ENCODE results near the gene OTOGL.
"Not testable (repeated sequence)": the region's sequence is repeated elsewhere in the genome, so short reads cannot be mapped to it uniquely, and the experiment has no call there.

The OTOGL gene

DNA sequence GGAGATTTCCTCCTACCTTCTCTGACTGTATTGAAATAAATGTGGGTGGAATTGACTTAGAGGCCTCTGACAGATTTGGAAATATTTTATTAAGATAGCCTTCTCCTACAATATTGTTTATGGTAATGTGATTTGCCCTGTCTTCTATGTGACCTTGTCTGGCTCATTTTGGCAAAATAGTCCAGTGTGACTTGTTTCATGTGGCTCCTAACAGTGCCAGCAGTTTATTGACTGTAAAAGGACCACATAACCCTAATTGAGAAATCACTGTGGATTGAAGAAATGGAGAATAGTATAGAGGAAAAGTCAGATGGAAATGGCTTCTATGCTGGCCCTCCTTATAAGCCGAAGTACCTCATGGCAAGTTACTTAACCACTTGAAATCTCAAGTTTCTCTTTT lies 173.8 kb downstream of the OTOGL start:
- no peak for DNase-seq (ENCODE audit: low spot score)

- no peak for DNase-seq (ENCODE audit: low spot score)
These were observed 178.4 kb downstream of the OTOGL start for GRCh38 chr12:80277732-80278131.

GRCh38 chr12:80282226-80282625 lies 182.9 kb downstream of the OTOGL start:
- DNase-seq (ENCODE audit: low spot score), result no peak

DNA sequence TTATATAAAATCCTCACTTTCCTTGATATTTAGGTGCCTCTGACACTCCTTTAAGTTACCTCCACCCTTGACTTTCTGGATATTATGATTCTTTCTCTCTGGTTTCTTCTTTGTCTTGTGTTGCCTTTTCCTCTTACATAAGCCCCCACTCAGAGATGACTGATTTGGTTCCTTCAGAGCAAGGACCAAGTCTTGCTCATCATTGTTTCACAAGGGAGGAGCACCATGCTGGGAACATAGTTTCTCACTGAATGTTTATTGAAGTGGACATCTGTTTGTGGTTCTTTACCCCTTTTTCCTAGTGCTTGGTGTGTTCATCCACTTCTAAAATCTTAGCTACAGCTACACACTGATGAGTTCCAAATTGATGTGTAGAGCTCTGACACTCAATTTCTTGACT lies 183.4 kb downstream of the OTOGL start:
- DNase-seq (ENCODE audit: low spot score), result no peak

GRCh38 chr12:80291108-80291754 lies 191.9 kb downstream of the OTOGL start:
- DNase-seq (ENCODE audit: low spot score), result no peak

DNA sequence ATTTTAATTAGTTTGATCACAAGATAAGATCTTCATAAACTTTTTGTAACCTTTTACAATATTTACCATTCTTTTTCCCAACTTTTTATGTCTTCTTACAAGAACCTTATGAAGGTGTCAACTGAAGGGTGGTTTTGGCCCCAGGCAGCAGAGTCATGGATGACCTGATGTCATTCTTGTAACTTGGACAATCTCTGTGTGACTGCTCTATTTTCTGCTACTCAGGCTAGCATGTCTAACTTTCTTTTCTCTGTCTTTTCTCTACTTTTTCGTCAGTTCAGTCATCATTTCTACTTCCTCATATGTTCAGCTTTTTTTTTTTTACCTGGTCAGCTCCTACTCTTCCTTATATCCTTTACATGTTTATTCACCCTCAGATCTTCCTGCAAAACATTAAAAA lies 194.0 kb downstream of the OTOGL start:
- DNase-seq (ENCODE audit: low spot score), result no peak

GRCh38 chr12:80293759-80294158 lies 194.4 kb downstream of the OTOGL start:
- DNase-seq (ENCODE audit: low spot score), result no peak

- DNase-seq (ENCODE audit: low spot score), result no peak
These were observed 199.9 kb downstream of the OTOGL start for GRCh38 chr12:80299219-80299618.

- DNase-seq (ENCODE audit: low spot score), result no peak
These were observed 200.6 kb downstream of the OTOGL start for GRCh38 chr12:80299976-80300375.

- not testable (repeated sequence) for DNase-seq (ENCODE audit: low spot score)
These were observed 208.1 kb downstream of the OTOGL start for GRCh38 chr12:80307436-80307835.

DNA sequence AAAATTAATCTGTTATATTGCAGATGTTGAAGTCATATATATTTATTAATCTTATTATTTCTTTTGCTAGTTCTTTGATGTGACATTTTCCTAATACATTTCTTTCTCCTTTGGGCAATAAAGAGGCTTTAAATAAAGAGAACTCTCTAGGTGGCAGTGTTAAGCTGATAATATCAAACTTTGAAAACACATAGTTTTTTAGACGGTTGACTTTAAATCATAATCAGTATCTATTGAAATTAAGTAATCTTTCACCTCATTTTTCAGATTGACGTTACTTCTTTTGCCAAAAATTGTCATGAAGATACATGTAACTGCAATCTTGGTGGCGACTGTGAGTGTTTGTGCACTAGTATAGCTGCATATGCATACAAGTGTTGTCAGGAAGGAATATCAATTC lies 213.9 kb downstream of the OTOGL start:
- no peak for DNase-seq (ENCODE audit: low spot score)

DNA sequence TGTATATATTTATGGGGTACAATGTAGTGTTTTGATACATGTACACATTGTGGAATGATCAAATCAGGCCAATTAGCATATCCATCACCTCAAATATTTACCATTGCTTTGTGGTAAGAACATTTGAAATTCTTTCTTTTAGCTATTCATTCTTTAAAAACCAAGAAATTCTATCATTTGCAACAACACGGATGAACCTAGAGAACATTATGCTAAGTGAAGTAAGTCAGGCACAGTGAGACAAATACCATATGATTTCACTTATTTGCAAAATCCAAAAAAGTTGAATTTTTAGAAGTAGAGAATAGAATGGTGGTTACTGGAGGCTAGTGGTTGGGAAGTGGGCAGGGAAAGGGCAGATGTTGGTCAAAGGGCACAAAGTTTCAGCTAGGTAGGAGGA lies 215.4 kb downstream of the OTOGL start:
- no peak for DNase-seq (ENCODE audit: low spot score)

DNA sequence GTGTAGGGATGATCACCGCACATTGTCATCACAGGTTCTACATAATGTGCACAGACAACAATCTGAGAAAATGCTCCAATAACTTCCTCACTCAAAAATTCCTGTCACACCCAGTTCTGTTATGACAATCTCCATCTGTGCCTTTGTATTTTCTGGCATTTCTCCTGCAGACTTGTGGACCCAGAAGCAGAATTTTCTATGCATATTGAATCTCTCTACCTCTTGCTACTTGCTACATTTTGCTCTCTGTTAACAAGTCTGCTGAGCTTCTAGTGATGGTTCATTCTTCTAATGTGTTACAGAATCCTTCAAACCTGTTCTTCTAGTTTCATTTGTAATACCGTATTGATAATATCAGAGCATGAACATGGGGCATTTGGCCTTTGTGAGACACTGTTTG lies 216.9 kb downstream of the OTOGL start:
- DNase-seq (ENCODE audit: low spot score), result no peak

GRCh38 chr12:80317307-80317706 lies 218.0 kb downstream of the OTOGL start:
- no peak for DNase-seq (ENCODE audit: low spot score)

- DNase-seq (ENCODE audit: low spot score), result no peak
These were observed 218.6 kb downstream of the OTOGL start for GRCh38 chr12:80317899-80318298.

GRCh38 chr12:80320121-80320678 lies 220.9 kb downstream of the OTOGL start:
- no peak for DNase-seq (ENCODE audit: low spot score)

GRCh38 chr12:80321653-80322052 lies 222.3 kb downstream of the OTOGL start:
- DNase-seq (ENCODE audit: low spot score), result no peak

- DNase-seq (ENCODE audit: low spot score), result no peak
These were observed 226.0 kb downstream of the OTOGL start for GRCh38 chr12:80325167-80325959.

DNA sequence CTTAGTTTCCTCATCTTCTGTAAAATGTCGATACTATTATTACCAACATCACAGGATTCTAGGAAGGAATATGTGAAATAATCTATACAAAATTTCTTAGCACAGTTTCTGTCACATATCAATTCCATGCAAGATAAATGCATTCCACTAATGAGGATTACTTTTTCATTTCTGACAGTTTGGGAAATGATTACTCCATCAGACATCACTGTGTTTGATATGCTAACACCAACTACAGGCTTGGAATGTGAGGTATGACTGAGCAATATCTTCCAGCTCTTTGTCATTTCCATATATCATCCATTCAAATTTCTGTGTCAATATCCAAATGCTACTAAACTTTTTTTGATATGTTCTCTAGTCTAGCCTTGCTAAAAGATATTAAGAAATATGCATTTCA lies 233.5 kb downstream of the OTOGL start:
- DNase-seq (ENCODE audit: low spot score), result no peak

DNA sequence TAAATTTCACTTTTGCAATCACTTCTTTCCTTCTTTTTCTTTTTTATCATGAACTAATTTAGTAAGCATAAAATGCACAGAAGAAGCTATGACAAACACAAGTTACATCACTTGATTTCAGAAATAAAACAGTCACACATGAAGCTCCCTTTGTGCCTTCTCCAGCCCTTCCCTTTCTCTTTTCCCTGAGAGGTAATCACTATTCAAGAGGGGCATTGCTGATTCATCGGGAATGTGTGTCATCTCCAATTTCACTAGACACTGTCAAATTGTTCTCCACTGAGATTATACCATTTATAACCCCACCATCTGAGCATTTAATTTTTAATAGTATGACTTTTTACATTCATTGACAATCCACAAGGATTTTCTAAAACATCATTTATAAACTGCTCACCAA lies 253.1 kb downstream of the OTOGL start:
- no peak for DNase-seq (ENCODE audit: low spot score)

DNA sequence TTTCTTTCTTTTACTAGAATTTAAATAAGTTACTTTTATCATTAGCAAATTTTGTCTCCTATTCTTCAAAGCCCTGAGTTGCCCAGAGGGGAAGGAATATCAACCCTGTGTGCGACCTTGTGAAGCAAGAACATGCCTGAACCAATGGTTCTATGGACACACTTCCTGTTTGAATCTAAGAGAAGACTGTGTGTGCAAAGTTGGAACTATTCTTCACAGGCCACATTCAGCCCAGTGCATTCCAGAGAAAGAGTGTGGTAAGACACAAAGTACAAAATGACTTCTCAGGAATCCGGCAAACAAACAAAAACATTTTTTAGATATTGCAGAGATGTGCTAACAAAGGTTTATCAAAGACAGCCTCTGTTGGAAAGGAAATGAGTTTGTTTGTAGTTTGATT lies 253.9 kb downstream of the OTOGL start:
- DNase-seq (ENCODE audit: low spot score), result no peak

- DNase-seq (ENCODE audit: low spot score), result no peak
These were observed 256.8 kb downstream of the OTOGL start for GRCh38 chr12:80356097-80356496.

GRCh38 chr12:80359703-80360102 lies 260.4 kb downstream of the OTOGL start:
- no peak for DNase-seq (ENCODE audit: low spot score)

DNA sequence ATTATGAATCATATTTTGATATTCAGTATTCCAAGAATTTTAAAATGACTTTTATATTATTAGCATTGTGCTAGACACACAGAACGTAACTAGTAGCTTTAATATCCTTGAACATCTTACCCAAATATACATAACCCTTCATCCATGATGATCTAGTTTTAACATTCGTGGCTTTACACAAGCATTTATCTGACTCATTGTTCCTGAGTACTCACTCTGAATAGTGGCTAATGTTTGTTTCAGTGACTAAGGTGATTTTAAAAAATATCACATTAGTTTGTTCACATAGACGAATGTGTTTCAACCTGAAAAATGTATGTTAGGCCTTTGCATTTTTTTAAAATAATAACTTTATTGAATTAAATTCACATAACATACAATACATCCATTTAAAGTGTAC lies 264.7 kb downstream of the OTOGL start:
- no peak for DNase-seq (ENCODE audit: low spot score)
